Activated CD8-positive, alpha-beta memory T cell treated with anti-CD3 and anti-CD28 coated beads, Interleukin-2, amount 50 U/mL, for 48 hours (primary cell): ENCODE data around the gene POP5.
"Not testable (repeated sequence)": the region's sequence is repeated elsewhere in the genome, so short reads cannot be mapped to it uniquely, and the experiment has no call there.

ENCODE experiments used
- DNase-seq: peaks from one replicate; pipeline ENCODE4 v3.0.0-alpha.2; 2020

The POP5 gene, protein sequence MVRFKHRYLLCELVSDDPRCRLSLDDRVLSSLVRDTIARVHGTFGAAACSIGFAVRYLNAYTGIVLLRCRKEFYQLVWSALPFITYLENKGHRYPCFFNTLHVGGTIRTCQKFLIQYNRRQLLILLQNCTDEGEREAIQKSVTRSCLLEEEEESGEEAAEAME

DNA sequence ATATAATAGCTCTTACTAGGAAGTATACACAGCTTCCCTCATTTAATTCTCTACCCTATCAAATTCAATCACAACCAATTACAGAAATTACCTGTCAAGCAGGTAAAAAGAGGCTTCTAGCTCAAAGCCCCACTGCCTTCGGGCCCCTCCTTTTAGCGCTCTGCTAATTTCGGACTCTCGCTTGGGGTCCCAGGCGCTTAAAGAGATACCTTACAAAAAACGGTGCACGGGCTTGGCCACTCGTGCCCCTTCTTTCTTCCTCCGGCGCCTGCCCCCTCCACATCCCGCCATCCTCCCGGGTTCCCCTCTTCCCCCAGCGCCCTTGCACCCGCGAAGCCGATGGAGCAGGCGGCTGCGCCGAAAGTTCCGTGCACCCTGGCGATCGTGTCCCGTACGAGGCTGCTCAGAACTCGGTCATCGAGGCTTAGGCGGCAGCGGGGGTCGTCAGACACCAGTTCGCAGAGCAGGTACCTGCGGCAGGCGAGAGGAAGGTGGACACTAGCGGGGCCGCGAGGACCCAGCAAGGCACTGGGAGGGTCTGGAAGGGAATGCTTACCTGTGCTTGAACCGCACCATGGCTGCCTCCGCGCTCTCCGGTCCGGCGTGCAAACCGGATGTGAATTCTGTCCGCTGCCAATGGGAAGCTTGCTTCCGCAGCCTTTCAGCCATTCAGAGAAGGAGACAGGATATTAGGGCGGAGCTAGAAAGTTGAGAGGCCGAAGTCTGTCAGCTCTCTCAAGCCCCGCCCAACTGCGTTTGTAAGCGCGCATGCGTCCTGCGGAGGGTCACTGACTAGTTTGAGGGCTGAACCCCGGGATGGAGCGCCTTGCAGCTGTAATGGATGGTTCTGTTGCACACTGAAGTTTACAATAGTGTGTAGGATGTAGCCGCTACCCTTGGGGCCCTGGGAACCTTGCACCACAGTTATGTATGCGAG is at the start of gene POP5:
Gene POP5 (minus strand): TSS at position 616 of the 937 bp plus-strand sequence. CDS start 40 bp downstream, at position 576.
- peak; percentile 94 for DNase-seq

GRCh38 chr12:120630104-120630892 is 49.1 kb upstream of the POP5 start:
- no peak for DNase-seq

DNA sequence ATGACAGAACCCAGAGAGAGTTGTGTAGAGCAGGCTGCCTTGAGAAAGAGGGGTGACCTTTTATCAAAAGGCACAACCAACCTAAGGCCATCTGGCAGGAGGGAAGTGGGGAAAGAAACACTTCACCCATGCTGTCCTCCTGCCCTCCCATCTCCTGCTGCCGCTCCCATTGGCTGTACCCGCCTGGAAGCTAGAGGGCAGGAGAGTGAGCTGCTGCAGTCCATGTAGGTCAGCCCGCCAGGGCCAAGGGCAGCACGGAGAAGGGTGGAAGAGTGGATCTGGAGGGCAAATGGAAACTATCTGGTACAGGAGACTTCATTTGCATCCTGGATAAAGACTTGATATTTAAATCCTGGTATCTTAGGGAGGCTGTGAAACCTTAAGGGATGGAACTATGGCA is 47.7 kb upstream of the POP5 start:
- no peak for DNase-seq

DNA sequence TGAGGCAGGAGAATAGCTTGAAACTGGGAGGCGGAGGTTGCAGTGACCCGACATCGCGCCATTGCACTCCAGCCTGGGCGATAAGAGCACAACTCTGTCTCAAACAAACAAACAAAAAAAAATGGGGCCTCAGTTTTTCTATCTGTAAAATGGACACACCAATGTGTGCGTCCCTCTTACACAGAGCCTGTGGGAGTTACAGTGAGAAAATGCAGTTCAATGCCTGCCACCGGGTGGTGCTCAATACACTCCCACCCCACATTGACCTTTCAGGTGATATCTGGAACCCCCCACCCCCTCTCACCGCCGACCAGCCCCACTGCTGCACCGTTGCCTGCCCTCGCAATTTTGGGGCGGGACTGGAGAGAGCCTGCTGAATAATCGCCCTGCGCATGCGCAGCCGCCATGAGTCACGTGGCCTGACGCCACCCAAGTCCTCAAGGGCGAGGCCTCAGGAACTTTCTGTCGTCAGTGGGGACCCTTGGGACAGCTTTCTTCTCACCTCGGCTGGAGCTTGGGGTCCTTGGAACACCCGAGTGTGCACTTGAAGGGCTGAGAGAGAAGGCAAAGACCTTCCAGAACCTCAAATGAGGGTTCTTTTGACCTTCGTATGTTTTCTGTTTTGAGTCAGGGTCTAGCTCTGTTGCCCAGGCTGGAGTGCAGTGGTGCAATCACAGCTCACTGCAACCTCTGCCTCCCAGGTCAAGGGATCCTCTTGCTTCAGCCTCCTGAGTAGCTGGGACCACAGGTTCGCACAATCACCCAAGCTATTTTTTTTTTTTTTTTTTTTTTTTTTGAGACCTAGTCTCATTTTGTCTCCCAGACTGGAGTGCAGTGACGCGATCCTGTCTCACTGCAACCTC is 44.6 kb upstream of the POP5 start:
- no peak for DNase-seq

DNA sequence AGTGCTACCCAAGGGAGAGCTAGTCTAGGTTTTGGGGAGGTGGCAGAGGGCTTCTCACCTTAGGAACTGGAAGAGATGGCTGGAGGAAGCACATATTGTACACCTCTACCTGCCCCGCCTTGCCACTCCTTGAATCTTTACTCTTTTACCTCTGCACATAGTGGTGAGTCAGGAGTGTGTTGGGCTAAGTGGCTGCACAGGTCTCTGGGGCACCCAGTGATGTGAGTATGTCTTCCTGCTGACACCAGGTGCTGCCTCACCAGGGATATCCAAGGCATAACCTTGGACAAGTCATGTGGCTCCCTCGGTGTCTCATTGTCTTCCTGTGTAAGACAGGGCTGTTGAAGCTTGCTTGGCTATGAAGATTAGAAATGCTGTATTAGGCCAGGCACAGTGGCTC is 39.4 kb upstream of the POP5 start:
- no peak for DNase-seq

- no peak for DNase-seq
Measured at GRCh38 chr12:120618954-120619615, 37.9 kb upstream of the POP5 start.

DNA sequence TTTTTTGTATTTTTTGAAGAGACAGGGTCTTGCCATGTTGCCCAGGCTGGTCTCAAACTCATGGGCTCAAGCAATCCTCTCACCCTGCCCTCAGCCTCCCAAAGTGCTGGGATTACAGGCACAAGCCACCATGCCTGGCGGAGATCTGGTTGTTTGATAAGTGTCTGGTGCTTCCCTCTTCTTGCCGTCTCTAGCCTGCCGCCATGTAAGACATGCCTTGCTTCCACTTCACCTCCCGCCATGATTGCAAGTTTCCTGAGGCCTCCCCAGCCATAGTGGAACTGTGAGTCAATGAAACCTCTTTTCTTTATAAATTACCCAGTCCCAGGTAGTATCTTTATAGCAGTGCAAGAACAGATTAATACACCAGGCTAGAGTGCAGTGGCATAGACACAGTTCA is 36.6 kb upstream of the POP5 start:
- not testable (repeated sequence) for DNase-seq

- not testable (repeated sequence) for DNase-seq
Measured at GRCh38 chr12:120617193-120617592, 36.0 kb upstream of the POP5 start.

DNA sequence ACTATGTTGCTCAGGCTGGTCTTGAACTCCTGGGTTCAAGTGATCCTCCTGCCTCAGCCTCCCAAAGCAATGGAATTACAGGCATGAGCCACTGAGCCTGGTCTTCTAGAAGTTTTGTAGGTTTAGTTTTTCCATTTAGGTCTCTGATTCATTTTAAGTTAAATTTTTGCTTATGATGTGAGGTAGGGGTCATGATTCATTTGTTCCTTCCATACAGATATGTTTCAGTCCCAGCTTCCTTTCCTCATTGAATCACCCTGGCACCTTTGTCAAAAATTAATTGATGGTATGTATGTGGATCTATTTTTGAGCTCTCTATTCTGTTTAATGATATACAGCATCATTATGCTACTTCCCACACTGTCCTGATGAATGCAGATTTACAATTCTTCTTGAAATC is 33.6 kb upstream of the POP5 start:
- no peak for DNase-seq

- not testable (repeated sequence) for DNase-seq
Measured at GRCh38 chr12:120611534-120611933, 30.3 kb upstream of the POP5 start.

GRCh38 chr12:120610560-120610959 is 29.4 kb upstream of the POP5 start:
- DNase-seq: no peak

DNA sequence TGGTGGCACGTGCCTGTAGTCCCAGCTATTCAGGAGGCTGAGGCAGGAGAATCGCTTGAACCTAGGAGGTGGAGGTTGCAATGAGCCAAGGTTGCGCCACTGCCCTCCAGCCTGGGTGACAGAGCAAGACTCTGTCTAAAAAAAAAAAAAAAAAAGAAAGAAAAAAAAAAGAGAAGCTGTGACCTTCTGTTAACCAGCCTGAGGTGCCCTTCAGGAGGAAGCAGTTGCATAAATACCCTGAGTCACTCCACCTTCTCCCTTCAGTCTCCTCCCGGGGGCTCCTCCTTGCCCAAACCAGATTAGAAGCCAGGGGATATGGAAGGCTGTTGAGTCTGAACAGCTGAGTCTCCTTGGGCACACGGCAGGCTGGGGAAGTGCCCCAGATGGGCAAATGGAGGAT is 21.2 kb upstream of the POP5 start:
- DNase-seq: not testable (repeated sequence)

- no peak for DNase-seq
Measured at GRCh38 chr12:120599672-120600552, 18.7 kb upstream of the POP5 start.

GRCh38 chr12:120598674-120599463 is 17.7 kb upstream of the POP5 start:
- no peak for DNase-seq

DNA sequence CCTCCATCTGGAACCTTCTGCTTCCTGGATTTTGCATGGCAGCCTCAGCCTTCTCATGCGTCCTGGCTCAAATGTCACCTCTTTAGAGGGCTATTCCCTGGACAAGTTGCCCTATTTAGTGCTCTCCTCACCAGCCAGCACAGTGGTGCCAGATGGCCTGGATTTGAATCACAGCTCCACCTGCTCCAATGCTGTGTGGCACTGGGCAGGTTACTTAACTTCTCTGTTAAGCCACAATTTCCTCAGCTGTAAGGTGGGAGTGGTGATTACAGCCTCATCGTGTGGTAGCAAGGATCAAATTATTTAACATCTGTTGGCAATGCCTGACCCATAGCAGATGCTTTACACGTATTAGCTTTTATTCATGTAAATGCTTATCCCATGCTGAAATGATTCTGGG is 16.7 kb upstream of the POP5 start:
- no peak for DNase-seq

DNA sequence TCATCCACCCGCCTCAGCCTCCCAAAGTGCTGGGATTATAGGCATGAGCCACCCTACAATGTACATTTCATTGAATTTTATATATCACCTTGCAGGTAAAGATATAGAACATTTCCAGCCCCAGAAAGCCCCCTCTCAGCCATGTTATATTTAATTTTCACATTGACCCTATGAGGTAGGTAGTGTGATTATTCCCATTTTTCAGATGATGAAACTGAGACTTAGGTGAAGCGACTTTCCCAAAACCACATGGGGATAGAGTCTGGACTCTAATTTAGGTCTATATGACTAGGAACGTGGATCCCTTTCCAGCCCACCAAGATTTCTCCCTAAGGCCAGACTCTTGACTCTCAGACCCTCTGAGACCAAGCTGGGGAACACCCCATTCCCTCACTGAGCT is 15.7 kb upstream of the POP5 start:
- no peak for DNase-seq

DNA sequence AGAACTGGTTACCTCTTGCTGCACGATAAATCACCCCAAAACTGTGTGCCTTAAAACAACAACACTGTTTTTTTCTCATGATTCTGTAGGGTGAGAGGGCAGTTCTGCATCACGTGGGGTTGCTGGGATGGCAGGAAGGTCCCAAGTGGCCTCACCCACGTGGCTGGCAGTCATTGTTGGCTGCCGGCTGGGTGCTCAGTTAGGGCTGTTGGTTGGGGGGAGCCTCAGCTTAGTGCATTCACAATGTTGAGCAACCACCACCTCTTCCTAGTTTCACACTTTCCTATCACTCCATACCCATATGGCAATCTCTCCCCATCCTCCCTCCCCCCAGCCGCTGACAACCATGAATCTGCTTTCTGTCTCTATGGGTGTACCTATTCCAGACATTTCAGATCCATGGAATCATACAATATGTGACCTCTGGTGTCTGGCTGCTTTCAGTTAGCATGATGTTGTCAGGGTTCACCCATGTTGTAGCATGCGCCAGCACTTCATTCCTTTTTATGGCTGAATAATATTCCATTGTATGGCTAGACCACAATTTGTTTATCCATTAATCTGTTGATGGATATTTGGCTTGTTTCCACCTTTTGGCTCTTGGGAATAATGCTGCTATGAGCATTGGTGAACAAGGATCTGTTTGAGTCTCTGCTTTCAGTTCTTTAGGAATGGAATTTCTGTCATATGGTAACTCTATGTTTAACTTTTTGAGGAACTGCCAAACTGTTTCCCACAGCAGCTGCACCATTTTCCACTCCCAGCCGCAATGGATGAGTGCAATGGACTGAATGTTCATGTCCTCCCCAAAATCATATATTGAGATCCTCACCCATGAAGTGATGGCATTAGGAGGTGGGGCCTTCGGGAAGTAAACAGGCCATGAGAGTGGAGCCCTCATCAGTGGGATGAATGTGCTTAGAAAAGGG is 11.2 kb upstream of the POP5 start:
- DNase-seq: no peak

- no peak for DNase-seq
Measured at GRCh38 chr12:120590741-120591407, 9.7 kb upstream of the POP5 start.
